Measurements from ENCODE around the gene TMIGD2.

TMIGD2 gene

DNA sequence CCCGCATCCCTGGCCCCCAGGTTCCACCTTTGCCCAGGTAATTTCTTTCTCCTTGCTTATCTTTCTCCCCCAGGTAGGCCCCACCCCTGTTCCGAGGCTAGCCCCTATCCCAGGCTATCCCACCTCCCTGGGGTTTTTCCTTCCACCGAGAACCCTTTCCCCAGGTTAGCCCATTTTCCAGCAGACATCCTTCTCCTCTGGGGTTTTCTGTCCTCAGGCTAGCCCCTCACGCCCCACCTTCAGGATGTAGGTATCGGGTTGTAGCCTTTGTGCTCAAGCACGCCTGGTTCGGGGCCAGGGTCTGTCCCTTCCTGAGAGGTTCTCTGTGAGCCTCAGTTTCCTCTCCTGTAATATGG lies 3.0 kb upstream of the TMIGD2 start:
- no peaks in the 10 kb centered on the region for H3K9me2 ChIP-seq (ENCODE audit: low read depth, low read length)
- H3K36me3 ChIP-seq (ENCODE audit: insufficient read depth, low read length) = peaks cover 5% of the 10 kb centered on the region; the same call in 1 of the 2 replicates
- no peak overlapping the region for H2AFZ ChIP-seq (ENCODE audit: low read length)
- no peak overlapping the region for H3K27ac ChIP-seq (ENCODE audit: low read depth, low read length, poor library complexity, severe bottlenecking)
- no peaks in the 10 kb centered on the region for H4K20me1 ChIP-seq (ENCODE audit: insufficient read depth, low read length)
- H3K4me3 ChIP-seq (ENCODE audit: low read depth, low read length, poor library complexity, severe bottlenecking) = peak overlapping the region; percentile 61
- H3K9me3 ChIP-seq (ENCODE audit: low read length) = no peaks in the 10 kb centered on the region
- peaks cover 16% of the 10 kb centered on the region for H3K4me1 ChIP-seq (ENCODE audit: insufficient read depth, low read length, severe bottlenecking)
- H3K9ac ChIP-seq (ENCODE audit: low read length) = no peak overlapping the region
- no peak for TF ChIP-seq EZH2 (IDR thresholded peaks at IDR 0.05; ENCODE audit: borderline replicate concordance, low read length)
- TF ChIP-seq, protein P1, sequence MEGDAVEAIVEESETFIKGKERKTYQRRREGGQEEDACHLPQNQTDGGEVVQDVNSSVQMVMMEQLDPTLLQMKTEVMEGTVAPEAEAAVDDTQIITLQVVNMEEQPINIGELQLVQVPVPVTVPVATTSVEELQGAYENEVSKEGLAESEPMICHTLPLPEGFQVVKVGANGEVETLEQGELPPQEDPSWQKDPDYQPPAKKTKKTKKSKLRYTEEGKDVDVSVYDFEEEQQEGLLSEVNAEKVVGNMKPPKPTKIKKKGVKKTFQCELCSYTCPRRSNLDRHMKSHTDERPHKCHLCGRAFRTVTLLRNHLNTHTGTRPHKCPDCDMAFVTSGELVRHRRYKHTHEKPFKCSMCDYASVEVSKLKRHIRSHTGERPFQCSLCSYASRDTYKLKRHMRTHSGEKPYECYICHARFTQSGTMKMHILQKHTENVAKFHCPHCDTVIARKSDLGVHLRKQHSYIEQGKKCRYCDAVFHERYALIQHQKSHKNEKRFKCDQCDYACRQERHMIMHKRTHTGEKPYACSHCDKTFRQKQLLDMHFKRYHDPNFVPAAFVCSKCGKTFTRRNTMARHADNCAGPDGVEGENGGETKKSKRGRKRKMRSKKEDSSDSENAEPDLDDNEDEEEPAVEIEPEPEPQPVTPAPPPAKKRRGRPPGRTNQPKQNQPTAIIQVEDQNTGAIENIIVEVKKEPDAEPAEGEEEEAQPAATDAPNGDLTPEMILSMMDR (IDR thresholded peaks at IDR 0.05; ENCODE audit: low read length) = no peak
- peak overlapping the region; percentile 35 for H3K4me2 ChIP-seq (ENCODE audit: low read length)
- no peaks in the 10 kb centered on the region for H3F3A ChIP-seq (ENCODE audit: insufficient read depth, low read length)
- no peaks in the 10 kb centered on the region for H3K27me3 ChIP-seq (ENCODE audit: insufficient read depth, low read length)
- H3K79me2 ChIP-seq (ENCODE audit: insufficient read depth, low read length) = no peaks in the 10 kb centered on the region

DNA sequence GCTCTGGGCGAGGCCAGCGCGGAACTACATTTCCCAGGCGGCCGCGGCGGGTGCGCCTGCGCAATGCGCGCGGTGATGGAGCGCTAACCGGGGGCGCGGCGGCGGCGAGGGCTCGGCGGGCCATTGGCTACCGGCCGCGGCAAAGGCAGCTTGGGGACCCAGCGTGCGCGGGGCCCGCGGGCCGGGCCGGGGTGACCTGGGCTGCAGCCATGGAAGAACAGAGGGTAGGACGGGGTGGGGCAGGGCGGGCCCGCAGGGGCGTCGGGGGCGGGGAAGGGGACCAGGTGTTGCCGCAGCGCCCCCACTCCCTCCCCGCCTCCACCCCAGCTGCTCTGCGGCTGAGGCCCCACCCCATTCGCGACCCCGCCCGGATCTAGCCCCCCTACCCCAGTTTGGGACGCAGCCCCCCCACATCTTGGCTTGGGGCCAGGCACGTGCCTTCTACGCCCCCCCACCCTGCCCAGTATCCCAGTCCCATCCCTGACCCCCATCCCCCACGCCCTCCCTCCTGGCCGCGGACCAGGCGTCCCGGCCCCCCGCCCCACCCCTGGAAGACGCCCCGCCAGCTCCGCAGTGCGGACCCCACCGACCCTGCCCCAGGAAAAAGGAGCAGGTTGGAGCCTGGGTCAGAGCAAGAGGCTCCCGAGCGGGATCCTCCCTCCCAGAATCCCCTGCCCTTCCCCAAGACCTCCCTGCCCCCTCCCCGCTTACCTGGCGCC lies 2.5 kb upstream of the TMIGD2 start, which contains the start of gene FSD1:
TSS of gene FSD1 (plus strand) at position 61 of the 719 bp plus-strand sequence. CDS start at position 210, 149 bp downstream.
- Histone ChIP-seq H3K9ac (ENCODE audit: low read length) (peak within 1 kb of the TSS; percentile 34; the same call in 1 of the 2 replicates), H3K9me2 (ENCODE audit: low read depth, low read length) (no peaks in the 10 kb centered on the region), H3K79me2 (ENCODE audit: insufficient read depth, low read length) (no peaks in the 10 kb centered on the region), H3K36me3 (ENCODE audit: insufficient read depth, low read length) (peaks cover 3% of the 10 kb centered on the region; the same call in 1 of the 2 replicates), H2AFZ (ENCODE audit: low read length) (no peak within 1 kb of the TSS), H3K27ac (ENCODE audit: low read depth, low read length, poor library complexity, severe bottlenecking) (no peak within 1 kb of the TSS), H3K4me3 (ENCODE audit: low read depth, low read length, poor library complexity, severe bottlenecking) (peak within 1 kb of the TSS; percentile 61), H3K4me1 (ENCODE audit: insufficient read depth, low read length, severe bottlenecking) (peaks cover 16% of the 10 kb centered on the region), H3F3A (ENCODE audit: insufficient read depth, low read length) (no peaks in the 10 kb centered on the region), H3K4me2 (ENCODE audit: low read length) (peak within 1 kb of the TSS; percentile 35), H3K9me3 (ENCODE audit: low read length) (no peaks in the 10 kb centered on the region), H4K20me1 (ENCODE audit: insufficient read depth, low read length) (no peaks in the 10 kb centered on the region), H3K27me3 (ENCODE audit: insufficient read depth, low read length) (no peaks in the 10 kb centered on the region)
- TF ChIP-seq, protein P1 (IDR thresholded peaks at IDR 0.05; ENCODE audit: low read length) = no peak
- no peak for TF ChIP-seq EZH2 (IDR thresholded peaks at IDR 0.05; ENCODE audit: borderline replicate concordance, low read length)

- Histone ChIP-seq H3K4me3 (ENCODE audit: low read depth, low read length, poor library complexity, severe bottlenecking) (peak overlapping the region; percentile 61), H3K4me2 (ENCODE audit: low read length) (peak overlapping the region; percentile 35)
- TF ChIP-seq, protein P1 (IDR thresholded peaks at IDR 0.05; ENCODE audit: low read length) = no peak
- TF ChIP-seq EZH2 (IDR thresholded peaks at IDR 0.05; ENCODE audit: borderline replicate concordance, low read length) = no peak
Measured at GRCh38 chr19:4303819-4304537, 1.8 kb upstream of the TMIGD2 start.

More at GRCh38 chr19:4303819-4304537, 1.8 kb upstream of the TMIGD2 start:
- Histone ChIP-seq H2AFZ (ENCODE audit: low read length) (no peak overlapping the region), H3K9me2 (ENCODE audit: low read depth, low read length) (no peaks in the 10 kb centered on the region), H3K27ac (ENCODE audit: low read depth, low read length, poor library complexity, severe bottlenecking) (no peak overlapping the region), H3K4me1 (ENCODE audit: insufficient read depth, low read length, severe bottlenecking) (peaks cover 16% of the 10 kb centered on the region), H3K27me3 (ENCODE audit: insufficient read depth, low read length) (no peaks in the 10 kb centered on the region), H4K20me1 (ENCODE audit: insufficient read depth, low read length) (no peaks in the 10 kb centered on the region), H3F3A (ENCODE audit: insufficient read depth, low read length) (no peaks in the 10 kb centered on the region), H3K9me3 (ENCODE audit: low read length) (no peaks in the 10 kb centered on the region), H3K36me3 (ENCODE audit: insufficient read depth, low read length) (peaks cover 3% of the 10 kb centered on the region; the same call in 1 of the 2 replicates), H3K79me2 (ENCODE audit: insufficient read depth, low read length) (no peaks in the 10 kb centered on the region), H3K9ac (ENCODE audit: low read length) (no peak overlapping the region)

Data from OCI-LY1 (cell line).